Stimulated activated CD4-positive, alpha-beta T cell treated with anti-CD3 and anti-CD28 coated beads, Interleukin-1b, Interleukin-23, amount 100 ng/mL, for 4 hours (primary cell): Measurements from ENCODE around the gene TMEM116.
"Not testable (repeated sequence)": the region's sequence is repeated elsewhere in the genome, so short reads cannot be mapped to it uniquely, and the experiment has no call there.

ENCODE experiments used
- DNase-seq, 2 donors: peaks; one replicate each; pipeline ENCODE4 v3.0.0-alpha.2; 2020; ENCODE audit warnings: low read depth in 2 of 2

The TMEM116 gene

GRCh38 chr12:111976291-111976690, 36.7 kb downstream of the TMEM116 start:
- no peak for DNase-seq

- DNase-seq = no peak
Measured at GRCh38 chr12:111975161-111975931, 37.6 kb downstream of the TMEM116 start.

GRCh38 chr12:111971800-111972199, 41.2 kb downstream of the TMEM116 start:
- no peak for DNase-seq

- no peak for DNase-seq
Measured at GRCh38 chr12:111964935-111965334, 48.0 kb downstream of the TMEM116 start.

DNA sequence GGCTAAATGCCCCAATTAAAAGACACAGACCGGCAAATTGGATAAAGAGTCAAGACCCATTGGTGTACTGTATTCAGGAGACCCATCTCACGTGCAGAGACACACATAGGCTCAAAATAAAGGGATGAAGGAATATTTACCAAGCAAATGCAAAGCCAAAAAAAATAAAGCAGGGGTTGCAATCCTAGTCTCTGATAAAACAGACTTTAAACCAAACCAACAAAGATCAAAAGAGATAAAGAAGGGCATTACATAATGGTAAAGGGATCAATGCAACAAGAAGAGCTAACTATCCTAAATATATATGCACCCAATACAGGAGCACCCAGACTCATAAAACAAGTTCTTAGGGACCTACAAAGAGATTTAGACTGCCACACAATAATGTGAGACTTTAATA, 53.4 kb downstream of the TMEM116 start:
- DNase-seq = not testable (repeated sequence)

DNA sequence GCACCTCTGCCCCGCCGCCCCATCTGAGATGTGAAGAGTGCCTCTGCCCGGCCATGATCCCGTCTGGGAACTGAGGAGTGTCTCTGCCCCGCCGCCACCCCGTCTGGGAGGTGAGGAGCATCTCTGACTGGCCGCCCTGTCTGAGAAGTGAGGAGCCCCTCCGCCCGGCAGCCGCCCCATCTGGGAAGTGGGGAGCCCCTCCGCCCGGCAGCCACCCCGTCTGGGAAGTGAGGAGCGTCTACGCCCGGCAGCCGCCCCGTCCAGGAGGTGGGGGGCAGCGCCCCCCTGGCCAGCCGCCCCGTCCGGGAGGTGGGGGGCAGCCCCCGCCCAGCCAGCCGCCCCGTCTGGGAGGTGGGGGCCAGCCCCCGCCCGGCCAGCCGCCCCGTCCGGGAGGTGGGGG, 55.7 kb downstream of the TMEM116 start:
- DNase-seq = not testable (repeated sequence)

GRCh38 chr12:111954969-111955368, 58.0 kb downstream of the TMEM116 start:
- no peak for DNase-seq

- no peak for DNase-seq
Measured at GRCh38 chr12:111953455-111953854, 59.5 kb downstream of the TMEM116 start.

GRCh38 chr12:111952084-111952787, 60.7 kb downstream of the TMEM116 start:
- DNase-seq = not testable (repeated sequence)

DNA sequence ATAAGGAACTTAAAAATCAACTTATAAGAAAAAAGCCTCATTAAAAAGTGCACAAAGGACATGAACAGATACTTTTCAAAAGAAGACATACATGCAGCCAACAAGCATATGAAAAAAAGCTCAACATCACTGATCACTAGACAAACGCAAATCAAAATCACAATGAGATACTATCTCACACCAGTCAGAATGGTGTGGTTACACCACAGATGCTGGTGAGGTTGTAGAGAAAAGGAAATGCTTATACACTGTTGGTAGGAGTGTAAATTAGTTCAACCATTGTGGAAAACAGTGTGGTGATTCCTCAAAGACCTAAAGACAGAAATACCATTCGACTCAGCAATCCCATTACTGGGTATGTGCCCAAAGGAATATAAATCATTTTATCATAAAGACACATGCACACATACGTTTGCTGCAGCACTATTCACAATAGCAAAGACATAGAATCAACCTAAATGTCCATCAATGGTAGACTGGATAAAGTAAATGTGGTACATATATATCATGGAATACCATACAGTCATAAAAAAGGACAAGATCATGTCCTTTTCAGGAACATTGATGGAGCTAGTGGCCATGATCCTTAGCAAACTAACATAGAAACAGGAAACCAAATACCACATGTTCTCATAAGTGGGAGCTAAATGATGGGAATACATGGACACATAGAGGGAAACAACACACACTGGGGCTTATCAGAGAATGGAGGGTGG, 61.8 kb downstream of the TMEM116 start:
- DNase-seq = not testable (repeated sequence)

- DNase-seq = no peak
Measured at GRCh38 chr12:111943929-111944328, 69.0 kb downstream of the TMEM116 start.

DNA sequence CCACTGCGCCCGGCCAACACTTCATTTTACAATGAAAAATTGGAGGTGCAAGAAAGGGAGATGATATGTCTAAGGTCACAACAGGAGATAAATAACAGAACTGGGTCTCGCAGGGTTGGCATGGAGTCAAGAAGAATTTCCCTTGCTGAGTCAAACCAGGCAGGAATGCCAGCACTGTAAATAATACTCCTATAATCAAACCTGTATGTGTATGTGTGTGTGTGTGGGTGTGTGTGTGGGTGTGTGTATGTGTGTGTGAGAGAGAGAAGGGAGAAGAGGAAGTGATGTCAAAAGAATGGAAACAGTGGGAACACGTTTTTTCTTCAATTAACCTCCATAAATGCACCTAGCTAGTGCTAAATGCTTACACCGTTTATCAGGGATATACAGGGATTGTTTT, 70.4 kb downstream of the TMEM116 start:
- DNase-seq = no peak

DNA sequence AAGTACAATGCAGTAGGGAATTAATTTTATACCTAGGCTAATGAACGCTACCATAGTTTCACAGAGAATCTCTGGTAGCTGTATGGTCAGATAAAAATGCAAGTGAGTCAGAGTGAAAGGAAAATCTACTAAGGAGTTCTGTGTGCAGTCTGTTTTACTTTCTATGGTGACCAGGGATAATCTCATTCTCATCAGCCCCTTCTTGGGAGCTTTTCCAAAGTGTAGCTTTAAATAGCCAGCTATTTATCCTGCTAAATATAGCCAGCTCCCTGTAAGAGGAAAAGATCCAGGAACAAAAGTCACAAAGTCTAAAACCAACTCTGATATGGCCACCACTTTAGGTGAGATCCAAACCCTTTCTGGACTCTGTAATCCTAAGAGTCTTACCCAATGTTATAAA, 75.5 kb downstream of the TMEM116 start:
- DNase-seq = no peak

GRCh38 chr12:111936869-111937268, 76.1 kb downstream of the TMEM116 start:
- no peak for DNase-seq

- DNase-seq = no peak
Measured at GRCh38 chr12:111932241-111932640, 80.7 kb downstream of the TMEM116 start.

DNA sequence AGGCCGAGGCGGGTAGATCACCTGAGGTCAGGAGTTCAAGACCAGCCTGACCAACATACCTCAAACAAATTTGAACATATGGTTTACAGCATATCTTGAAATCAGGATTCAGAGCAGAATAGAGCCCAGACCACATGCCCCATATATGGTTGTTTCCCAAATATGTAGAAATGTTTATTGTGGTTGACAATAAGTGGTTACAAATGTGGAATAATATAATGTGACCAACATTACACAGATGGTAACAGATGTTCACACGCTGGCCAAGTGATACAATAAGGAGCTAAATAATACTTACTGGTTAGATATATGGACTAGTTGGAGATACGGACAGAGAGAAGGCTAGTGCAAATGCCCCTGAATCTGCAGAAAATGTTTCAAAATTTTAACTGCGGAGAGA, 85.6 kb downstream of the TMEM116 start:
- no peak for DNase-seq

- no peak for DNase-seq
Measured at GRCh38 chr12:111926631-111927030, 86.3 kb downstream of the TMEM116 start.

DNA sequence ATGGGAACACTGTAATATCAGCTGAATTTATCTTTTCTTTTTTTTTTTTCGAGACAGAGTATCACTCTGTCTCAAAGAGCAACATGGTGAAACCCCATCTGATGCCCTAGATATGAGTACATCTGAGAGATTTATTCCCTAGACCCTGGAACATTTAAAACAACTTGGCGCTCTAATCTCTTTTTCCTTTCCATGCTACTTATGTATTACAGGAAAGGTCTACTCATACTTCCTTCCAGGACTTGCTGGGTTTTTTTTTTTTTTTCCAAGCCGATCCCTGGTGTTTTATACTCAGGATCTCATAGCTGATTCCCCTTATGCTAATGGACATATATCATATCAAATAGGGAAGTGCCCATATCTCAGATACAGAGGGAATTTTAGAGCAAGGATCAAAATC, 87.8 kb downstream of the TMEM116 start:
- DNase-seq = no peak

- DNase-seq = no peak
Measured at GRCh38 chr12:111907740-111908139, 105.2 kb downstream of the TMEM116 start.

GRCh38 chr12:111905502-111905901, 107.5 kb downstream of the TMEM116 start:
- DNase-seq = no peak

- no peak for DNase-seq
Measured at GRCh38 chr12:111904446-111904975, 108.5 kb downstream of the TMEM116 start.

DNA sequence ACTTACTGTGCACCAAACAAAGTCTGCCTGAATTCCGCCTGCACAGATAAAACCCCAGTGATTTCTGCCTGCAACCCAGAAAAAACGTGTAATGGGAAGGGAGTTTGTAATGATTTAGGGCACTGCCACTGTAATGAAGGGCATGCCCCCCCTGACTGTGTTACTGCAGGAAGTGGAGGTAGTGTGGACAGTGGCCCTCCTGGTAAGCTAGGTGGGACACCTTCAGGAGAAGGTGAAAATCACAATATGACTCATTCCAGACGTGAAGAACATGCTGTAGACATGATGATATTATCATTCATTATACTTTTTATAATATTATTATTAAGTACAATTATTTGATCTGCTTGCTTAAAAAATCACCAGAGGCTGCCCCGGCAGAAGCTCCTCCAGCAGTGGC, 111.8 kb downstream of the TMEM116 start:
- DNase-seq = no peak
